ENCODE results near the gene SPRY2.

The SPRY2 gene

GRCh38 chr13:80362481-80362880 is 21.6 kb upstream of the SPRY2 start:
- Histone ChIP-seq H3K9me3 (ENCODE audit: control insufficient read depth, insufficient read depth, low read length) (no peaks in the 10 kb centered on the region), H3K36me3 (ENCODE audit: control insufficient read depth, low read length) (no peaks in the 10 kb centered on the region), H3K27ac (ENCODE audit: low read depth, low read length) (no peak overlapping the region), H3F3A (ENCODE audit: control insufficient read depth, insufficient read depth) (no peaks in the 10 kb centered on the region), H3K9me2 (replicated peaks; ENCODE audit: control insufficient read depth, low read length) (no peaks in the 10 kb centered on the region), H3K4me2 (ENCODE audit: low read length) (no peak overlapping the region), H3K79me2 (ENCODE audit: control insufficient read depth, low read length) (no peaks in the 10 kb centered on the region), H3K27me3 (ENCODE audit: control insufficient read depth, low read length) (no peaks in the 10 kb centered on the region; the same call in 1 of the 2 replicates), H4K20me1 (ENCODE audit: control insufficient read depth, insufficient read depth, low read depth, low read length) (no peaks in the 10 kb centered on the region), H3K4me3 (ENCODE audit: low read length) (no peak overlapping the region), H3K4me1 (ENCODE audit: control insufficient read depth, low read length) (no peaks in the 10 kb centered on the region)
- TF ChIP-seq CTCF (IDR thresholded peaks at IDR 0.05; ENCODE audit: low read depth, low read length, poor library complexity, severe bottlenecking), result no peak
- TF ChIP-seq EZH2phosphoT487 (IDR thresholded peaks at IDR 0.05; ENCODE audit: borderline replicate concordance, low read length), result no peak

- TF ChIP-seq EZH2phosphoT487 (IDR thresholded peaks at IDR 0.05; ENCODE audit: borderline replicate concordance, low read length), result no peak
- no peak for TF ChIP-seq CTCF (IDR thresholded peaks at IDR 0.05; ENCODE audit: low read depth, low read length, poor library complexity, severe bottlenecking)
- Histone ChIP-seq H3K79me2 (ENCODE audit: control insufficient read depth, low read length) (no peaks in the 10 kb centered on the region), H3K36me3 (ENCODE audit: control insufficient read depth, low read length) (no peaks in the 10 kb centered on the region), H3K27me3 (ENCODE audit: control insufficient read depth, low read length) (no peaks in the 10 kb centered on the region; the same call in 1 of the 2 replicates), H4K20me1 (ENCODE audit: control insufficient read depth, insufficient read depth, low read depth, low read length) (no peaks in the 10 kb centered on the region), H3K27ac (ENCODE audit: low read depth, low read length) (no peak overlapping the region), H3K4me3 (ENCODE audit: low read length) (no peak overlapping the region), H3K9me2 (replicated peaks; ENCODE audit: control insufficient read depth, low read length) (no peaks in the 10 kb centered on the region), H3K9me3 (ENCODE audit: control insufficient read depth, insufficient read depth, low read length) (no peaks in the 10 kb centered on the region), H3K4me2 (ENCODE audit: low read length) (no peak overlapping the region), H3K4me1 (ENCODE audit: control insufficient read depth, low read length) (no peaks in the 10 kb centered on the region), H3F3A (ENCODE audit: control insufficient read depth, insufficient read depth) (no peaks in the 10 kb centered on the region)
These were observed 21.0 kb upstream of the SPRY2 start for GRCh38 chr13:80361883-80362327.

GRCh38 chr13:80361298-80361697 is 20.4 kb upstream of the SPRY2 start:
- no peak overlapping the region for H3K4me2 ChIP-seq (ENCODE audit: low read length)

More at GRCh38 chr13:80361298-80361697, 20.4 kb upstream of the SPRY2 start:
- Histone ChIP-seq H3K4me1 (ENCODE audit: control insufficient read depth, low read length) (no peaks in the 10 kb centered on the region), H3K27ac (ENCODE audit: low read depth, low read length) (no peak overlapping the region), H4K20me1 (ENCODE audit: control insufficient read depth, insufficient read depth, low read depth, low read length) (no peaks in the 10 kb centered on the region), H3K9me2 (replicated peaks; ENCODE audit: control insufficient read depth, low read length) (no peaks in the 10 kb centered on the region), H3K9me3 (ENCODE audit: control insufficient read depth, insufficient read depth, low read length) (no peaks in the 10 kb centered on the region), H3F3A (ENCODE audit: control insufficient read depth, insufficient read depth) (no peaks in the 10 kb centered on the region), H3K4me3 (ENCODE audit: low read length) (no peak overlapping the region), H3K27me3 (ENCODE audit: control insufficient read depth, low read length) (no peaks in the 10 kb centered on the region; the same call in 1 of the 2 replicates), H3K36me3 (ENCODE audit: control insufficient read depth, low read length) (no peaks in the 10 kb centered on the region), H3K79me2 (ENCODE audit: control insufficient read depth, low read length) (no peaks in the 10 kb centered on the region)
- no peak for TF ChIP-seq CTCF (IDR thresholded peaks at IDR 0.05; ENCODE audit: low read depth, low read length, poor library complexity, severe bottlenecking)
- no peak for TF ChIP-seq EZH2phosphoT487 (IDR thresholded peaks at IDR 0.05; ENCODE audit: borderline replicate concordance, low read length)
